H1 (cell line): ENCODE data around the gene GPD1. TPM values are rescaled to one million over a fixed set of nuclear protein-coding genes. Genes with fewer than 3 reads are reported as not detected.

Experiments
- CTCF ChIA-PET: fragments of 300-600 bp; sonication (Branson Sonifier 250); formaldehyde crosslinking; loops from one replicate; lab custom pipeline; 2021; ENCODE audit not compliant: partially characterized antibody; lab: Charles Lee
- POLR2A ChIA-PET: fragments of 300-600 bp; sonication (Branson Sonifier 250); formaldehyde crosslinking; loops from one replicate; lab custom pipeline; 2021; ENCODE audit warnings: inconsistent platforms; ENCODE audit not compliant: partially characterized antibody; lab: Charles Lee
- DNase-seq, 2 experiments: peaks; one replicate each; pipeline versions ENCODE4 v3.0.0 to v3.0.0-alpha.2; 2010 to 2022; ENCODE audit warnings: low spot score in 2 of 2, low read depth in 1 of 2, mixed read lengths in 1 of 2
- FAIRE-seq: peaks from 2 replicates; lab custom pipeline; 2011; peaks lifted over from hg19 to GRCh38; lab: Jason Lieb, UNC
- H2AFZ ChIP-seq: 2 replicates; pipeline ENCODE4 v1.8.1; 2012; ENCODE audit warnings: low read length, inconsistent platforms
- H2AK5ac ChIP-seq: 2 replicates; pipeline ENCODE4 v1.6.1; 2013; ENCODE audit warnings: low read depth, low read length
- H2BK120ac ChIP-seq: replicated peaks from 2 replicates; pipeline ENCODE3; 2013; ENCODE audit warnings: low read depth, low read length, inconsistent platforms
- H2BK12ac ChIP-seq: 2 replicates; pipeline ENCODE4 v1.6.1; 2013; ENCODE audit warnings: low read depth, low read length
- H2BK15ac ChIP-seq: 2 replicates; pipeline ENCODE4 v1.6.1; 2013; ENCODE audit warnings: low read length
- H2BK20ac ChIP-seq: 2 replicates; pipeline ENCODE4 v1.6.1; 2013; ENCODE audit warnings: low read length
- H2BK5ac ChIP-seq: 2 replicates; pipeline ENCODE4 v1.6.1; 2013; ENCODE audit warnings: low read depth, low read length
- H3K14ac ChIP-seq: 2 replicates; pipeline ENCODE4 v1.6.1; 2013; ENCODE audit warnings: inconsistent platforms; ENCODE audit not compliant: insufficient read length
- H3K18ac ChIP-seq: 2 replicates; pipeline ENCODE4 v1.6.1; 2013; ENCODE audit warnings: low read length; ENCODE audit errors: extremely low read depth
- H3K23ac ChIP-seq: 2 replicates; pipeline ENCODE4 v1.6.1; 2013; ENCODE audit warnings: inconsistent platforms; ENCODE audit not compliant: insufficient read length
- H3K23me2 ChIP-seq: 2 replicates; pipeline ENCODE4 v1.6.1; 2013; ENCODE audit warnings: low read depth, low read length
- H3K27ac ChIP-seq: 2 replicates; pipeline ENCODE4 v1.6.1; 2011; ENCODE audit warnings: low read depth, low read length, inconsistent platforms
- H3K27me3 ChIP-seq, 4 experiments: replicated peaks in 1 of 4; 1 replicate in 1 of 4; 2 replicates in 3 of 4; pipeline versions ENCODE4 v1.6.1 to v1.8.1; 2011 to 2013; ENCODE audit warnings: low read length in 3 of 4, mild to moderate bottlenecking in 3 of 4, inconsistent platforms in 2 of 4, mixed read lengths in 2 of 4, moderate library complexity in 1 of 4; ENCODE audit not compliant: control insufficient read depth in 3 of 4, insufficient read depth in 3 of 4; ENCODE audit errors: extremely low read depth in 1 of 4
- H3K36me3 ChIP-seq, 4 experiments: 2 replicates each; pipeline versions ENCODE4 v1.6.1 to v1.8.1; 2011 to 2013; ENCODE audit warnings: mild to moderate bottlenecking in 4 of 4, low read length in 3 of 4, moderate library complexity in 2 of 4, control low read depth in 1 of 4, inconsistent platforms in 1 of 4; ENCODE audit not compliant: insufficient read depth in 4 of 4, control insufficient read depth in 2 of 4
- H3K4ac ChIP-seq: replicated peaks from 2 replicates; pipeline ENCODE3; 2013; ENCODE audit warnings: low read length, low read depth, mixed read lengths, inconsistent platforms; ENCODE audit not compliant: insufficient read length
- H3K4me1 ChIP-seq, 4 experiments: replicated peaks in 1 of 4; 1 replicate in 1 of 4; 2 replicates in 3 of 4; pipeline versions ENCODE4 v1.6.1 to v1.8.1; 2011 to 2013; ENCODE audit warnings: low read length in 3 of 4, inconsistent platforms in 2 of 4, mixed read lengths in 1 of 4; ENCODE audit not compliant: insufficient read depth in 4 of 4, control insufficient read depth in 3 of 4
- H3K4me2 ChIP-seq, 2 experiments: 2 replicates each; pipeline versions ENCODE4 v1.6.1 to v1.8.1; 2011 to 2013; ENCODE audit warnings: low read depth in 2 of 2, low read length in 2 of 2, control low read depth in 1 of 2, inconsistent platforms in 1 of 2, mild to moderate bottlenecking in 1 of 2; ENCODE audit not compliant: insufficient read depth in 1 of 2
- H3K4me3 ChIP-seq, 4 experiments: fragments of 200-600, 300-600 bp in 1 of 4; sonication (generic), shearing (Covaris generic), sonication (Bioruptor Twin) in 1 of 4; 2 replicates each; pipeline versions ENCODE4 v1.5.1 to v1.8.1; 2011 to 2016; ENCODE audit warnings: low read length in 4 of 4, low read depth in 3 of 4, control low read depth in 2 of 4, inconsistent platforms in 2 of 4, mild to moderate bottlenecking in 2 of 4, mixed read lengths in 1 of 4, moderate library complexity in 1 of 4; ENCODE audit not compliant: insufficient read depth in 2 of 4; ENCODE audit errors: extremely low read depth in 1 of 4
- H3K56ac ChIP-seq: replicated peaks from 2 replicates; pipeline ENCODE3; 2013; ENCODE audit warnings: low read depth, mild to moderate bottlenecking, mixed read lengths, low read length, inconsistent platforms; ENCODE audit not compliant: insufficient read length
- H3K79me1 ChIP-seq: 2 replicates; pipeline ENCODE4 v1.6.1; 2013; ENCODE audit warnings: low read depth, low read length, control low read depth
- H3K79me2 ChIP-seq, 2 experiments: 2 replicates each; pipeline versions ENCODE4 v1.6.1 to v1.8.1; 2012 to 2013; ENCODE audit warnings: low read length in 2 of 2, mild to moderate bottlenecking in 2 of 2, inconsistent platforms in 1 of 2; ENCODE audit not compliant: insufficient read depth in 2 of 2, control insufficient read depth in 1 of 2
- H3K9ac ChIP-seq, 4 experiments: replicated peaks in 1 of 4; 1 replicate in 1 of 4; 2 replicates in 3 of 4; pipeline versions ENCODE4 v1.6.1 to v1.8.1; 2011 to 2013; ENCODE audit warnings: low read depth in 3 of 4, low read length in 3 of 4, control low read depth in 2 of 4, mild to moderate bottlenecking in 2 of 4, moderate library complexity in 2 of 4, inconsistent platforms in 1 of 4; ENCODE audit errors: extremely low read depth in 1 of 4
- H3K9me3 ChIP-seq, 2 experiments: 2 replicates each; pipeline versions ENCODE4 v1.6.1 to v1.8.1; 2012 to 2013; ENCODE audit warnings: mild to moderate bottlenecking in 2 of 2, moderate library complexity in 2 of 2, control low read depth in 1 of 2, inconsistent platforms in 1 of 2, low read depth in 1 of 2, low read length in 1 of 2, mixed read lengths in 1 of 2; ENCODE audit not compliant: insufficient read depth in 2 of 2
- H4K20me1 ChIP-seq, 2 experiments: replicated peaks in 1 of 2; 2 replicates each; pipeline versions ENCODE3 to v1.8.1; 2011 to 2013; ENCODE audit warnings: inconsistent platforms in 2 of 2, low read length in 2 of 2, mild to moderate bottlenecking in 1 of 2; ENCODE audit not compliant: insufficient read depth in 2 of 2, control insufficient read depth in 1 of 2
- H4K5ac ChIP-seq: 2 replicates; pipeline ENCODE4 v1.6.1; 2013; ENCODE audit warnings: low read length, low read depth, mixed read lengths, inconsistent platforms; ENCODE audit not compliant: insufficient read length
- H4K8ac ChIP-seq: 2 replicates; pipeline ENCODE4 v1.8.0; 2013; ENCODE audit warnings: mild to moderate bottlenecking, moderate library complexity, low read length, inconsistent platforms; ENCODE audit not compliant: insufficient read depth; ENCODE audit errors: extremely low read depth
- H4K91ac ChIP-seq: replicated peaks from 2 replicates; pipeline ENCODE3; 2013; ENCODE audit warnings: low read length, mixed read lengths, inconsistent platforms; ENCODE audit not compliant: insufficient read length
- CHD1 ChIP-seq: IDR thresholded peaks from 2 replicates; pipeline ENCODE4 v1.6.1; 2012; ENCODE audit warnings: low read depth, low read length, improper control_type of control experiment
- CTBP2 ChIP-seq: IDR thresholded peaks from 2 replicates; pipeline ENCODE4 v1.7.0; 2011; ENCODE audit warnings: borderline replicate concordance, mild to moderate bottlenecking, moderate library complexity, mixed read lengths, low read length; ENCODE audit not compliant: insufficient read depth, insufficient read length
- KDM1A ChIP-seq: fragments of 200-600, 300-600 bp; sonication (generic); IDR thresholded peaks from 2 replicates; pipeline ENCODE4 v1.7.1; 2016; ENCODE audit warnings: mild to moderate bottlenecking, low read length, borderline replicate concordance
- SIX5 ChIP-seq: IDR thresholded peaks from 2 replicates; pipeline ENCODE4 v1.6.1; 2011; ENCODE audit warnings: mild to moderate bottlenecking, low read depth, low read length
- WGBS, 2 experiments: shearing (Covaris generic) in 1 of 2; methylation state at CpG; one replicate each; pipeline versions ENCODE4 v1.1.6 to v1.1.7; 2013 to 2015; ENCODE audit warnings: low lambda C conversion rate in 2 of 2, mixed read lengths in 2 of 2, inconsistent platforms in 1 of 2, low coverage in 1 of 2, missing lambda C conversion rate in 1 of 2; ENCODE audit not compliant: insufficient replicate concordance in 2 of 2, insufficient coverage in 1 of 2, insufficient read length in 1 of 2; ENCODE audit errors: extremely low coverage in 1 of 2, missing lambda C conversion rate in 1 of 2; 5-methylcytosine and 5-hydroxymethylcytosine counted together
- polyA plus RNA-seq, 7 experiments: library from polyadenylated mRNA; depleted of rRNA in 3 of 7; stranded (reverse) in 5 of 7; unstranded in 2 of 7; fragments of >200 nt in 5 of 7; fragments of 200-250 nt in 2 of 7; gene quantifications; 1 replicate in 5 of 7; 2 replicates in 1 of 7; 4 replicates in 1 of 7; pipeline versions ENCODE4 v1.2.1 to v1.2.3, GENCODE V29; 2011 to 2013; ENCODE audit warnings: missing spikeins in 2 of 7, mixed read lengths in 2 of 7
- total RNA-seq: library from RNA; stranded (reverse); fragmentation: NEBNext Ultra II Directional; extraction: Animal tissue kit (Norgen Biotek cat#: 25700); gene quantifications from 2 replicates; pipeline ENCODE4 v1.2.1, GENCODE V29; 2021

GPD1 gene
- total and polyA plus RNA-seq, 2 of the 8 experiments (the other 6 are each of a cell fraction or from before 2014, with no cell fraction given), result 0.45 to 0.74 TPM

- no peaks in the 10 kb centered on the region for H3K9me3 ChIP-seq
- H4K5ac ChIP-seq, result no peak overlapping the region
- DNase-seq (no peak), FAIRE-seq (no peak)
- TF ChIP-seq CHD1 (no peak), CTBP2 (no peak), KDM1A (0 out of 2 replicates have a peak, but pooled peaks have one; percentile 19), SIX5 (no peak)
- H2BK120ac ChIP-seq, result no peak overlapping the region
- no peak overlapping the region for H2BK20ac ChIP-seq
- POLR2A ChIA-PET, result interaction anchor here (0.8 to 27.1 kb wide), 11 partner anchors 10 to 368 kb away, joined by 3 to 457 read pairs (median 14); partner anchors contain the start of genes CERS5, GPD1 and SMARCD1
- peaks cover 10 to 15% (median 12%) of the 10 kb centered on the region in 4 experiments for H3K4me1 ChIP-seq
- H3K4ac ChIP-seq, result no peak overlapping the region
- peak overlapping the region; percentile 19; the same call in 1 of the 2 replicates for H2BK12ac ChIP-seq
- no peak overlapping the region for H3K27ac ChIP-seq
- no peak overlapping the region for H4K91ac ChIP-seq
- H4K20me1 ChIP-seq, result peaks cover 0 to 2% of the 10 kb centered on the region in 2 experiments
- WGBS, 2 experiments, result 8% methylated on average over 16 of the region's 19 CpGs; no CpG with 5 or more reads in 1 of the 2 experiments
- peak overlapping the region; percentile 47; the same call in 1 of the 2 replicates for H2AFZ ChIP-seq
- no peaks in the 10 kb centered on the region for H3K36me3 ChIP-seq
- H3K23ac ChIP-seq, result no peak overlapping the region
- no peak overlapping the region for H3K14ac ChIP-seq
- no peaks in the 10 kb centered on the region; the same call in 1 of the 2 replicates for H3K79me1 ChIP-seq
- CTCF ChIA-PET, result interaction anchor here (0.5 to 32.9 kb wide), 33 partner anchors 8 to 653 kb away, joined by 3 to 625 read pairs (median 4); partner anchors contain the start of genes ATF1, CERS5, GPD1 and LIMA1
- no peak overlapping the region for H4K8ac ChIP-seq
- no peak overlapping the region for H2BK15ac ChIP-seq
- H3K79me2 ChIP-seq, result peaks cover 0 to 13% of the 10 kb centered on the region in 2 experiments; a peak in 2 of 4 replicates
- no peak overlapping the region for H2BK5ac ChIP-seq
- H2AK5ac ChIP-seq, result no peak overlapping the region
- H3K56ac ChIP-seq, result no peak overlapping the region
- peaks cover 8% of the 10 kb centered on the region for H3K23me2 ChIP-seq
- no peaks in the 10 kb centered on the region for H3K27me3 ChIP-seq
- H3K4me3 ChIP-seq, result peak overlapping the region; percentile 6 to 55 (median 20); a peak in 5 of 8 replicates
- no peak overlapping the region for H3K9ac ChIP-seq
- peak overlapping the region; percentile 68; the same call in 1 of the 2 replicates for H3K18ac ChIP-seq
- H3K4me2 ChIP-seq, result peak overlapping the region; percentile 68 to 71
Observed at GRCh38 chr12:50111395-50111692, 7.5 kb downstream of the GPD1 start.
